Renal pelvis (tissue), 4 donors: Measurements from ENCODE around the gene DNAJC1. TPM values are rescaled to one million over a fixed set of nuclear protein-coding genes. Genes with fewer than 3 reads are reported as not detected.
"Not testable (repeated sequence)": the region's sequence is repeated elsewhere in the genome, so short reads cannot be mapped to it uniquely, and the experiment has no call there.

Experiments used
- DNase-seq: peaks from one replicate; pipeline ENCODE4 v3.0.0-alpha.2; 2013
- polyA plus RNA-seq, 3 donors: library from polyadenylated mRNA; unstranded; fragments of 120-200 nt; gene quantifications; one replicate each; pipeline ENCODE4 v1.2.1, GENCODE V29; 2013; ENCODE audit not compliant: insufficient read length in 3 of 3

The DNAJC1 gene
- polyA plus RNA-seq, 3 donors = 26.0 to 30.0 (median 27.9) TPM

DNA sequence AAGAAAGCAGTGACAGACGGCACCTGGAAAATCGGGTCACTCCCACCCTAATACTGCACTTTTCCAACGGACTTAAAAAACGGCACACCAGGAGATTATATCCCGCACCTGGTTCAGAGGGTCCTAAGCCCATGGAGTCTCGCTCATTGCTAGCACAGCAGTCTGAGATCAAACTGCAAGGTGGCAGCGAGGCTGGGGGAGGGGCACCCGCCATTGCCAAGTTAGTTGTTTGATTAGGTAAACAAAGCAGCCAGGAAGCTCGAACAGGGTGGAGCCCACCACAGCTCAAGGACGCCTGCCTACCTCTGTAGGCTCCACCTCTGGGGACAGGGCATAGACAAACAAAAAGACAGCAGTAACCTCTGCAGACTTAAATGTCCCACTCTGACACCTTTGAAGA, 169.0 kb downstream of the DNAJC1 start:
- DNase-seq = not testable (repeated sequence)

DNA sequence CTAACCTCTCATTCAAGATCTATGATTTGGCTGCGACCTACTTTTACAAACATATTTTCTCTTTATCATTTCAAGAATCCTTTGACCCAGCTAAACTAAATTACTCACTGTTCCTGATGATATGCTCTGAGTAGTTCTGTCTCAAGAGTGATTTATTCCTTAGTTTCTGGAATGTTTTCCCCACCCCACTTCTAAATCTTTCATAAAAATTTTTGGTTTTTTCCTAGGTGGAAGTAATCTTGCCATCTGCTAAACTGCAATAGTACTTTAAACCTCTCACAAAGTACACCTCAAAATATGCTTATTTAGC, 170.8 kb downstream of the DNAJC1 start:
- DNase-seq = no peak

DNA sequence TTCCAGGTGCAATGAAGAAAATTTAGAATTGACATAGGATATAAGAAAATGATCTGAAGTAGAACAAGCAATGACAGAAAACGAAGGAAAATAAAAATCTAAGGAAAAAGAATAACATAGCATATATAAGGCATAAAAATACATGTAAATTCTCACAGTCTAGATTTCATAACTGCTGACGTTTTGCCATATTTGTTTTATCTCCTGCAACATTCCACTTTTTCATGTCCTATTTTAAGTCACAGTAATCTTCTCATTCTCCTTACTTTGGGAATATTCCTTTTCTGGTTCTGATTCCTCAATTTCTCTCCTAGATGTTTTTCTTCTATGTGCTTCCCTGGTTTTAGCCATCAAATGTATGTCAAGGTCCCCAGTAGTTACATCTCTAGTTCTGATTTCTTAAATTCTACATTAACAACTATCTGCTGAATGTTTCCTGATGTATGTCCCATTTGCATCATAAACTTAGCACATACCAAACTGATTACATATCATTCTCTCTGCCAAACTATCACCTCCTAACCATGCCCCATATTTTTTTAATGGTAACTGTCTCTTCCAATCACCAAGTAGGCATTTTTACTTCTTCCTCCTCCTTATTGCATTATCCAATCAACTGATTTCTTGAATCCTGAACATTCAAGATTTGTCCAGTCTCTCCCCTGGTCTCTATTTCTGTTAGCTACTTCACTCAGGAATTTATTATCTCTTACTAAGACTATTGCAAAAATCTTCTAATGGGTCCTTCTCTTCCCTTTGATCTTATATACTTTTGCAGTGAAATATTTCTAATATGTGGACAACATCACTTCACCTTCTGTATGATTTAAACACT, 171.3 kb downstream of the DNAJC1 start:
- no peak for DNase-seq

DNA sequence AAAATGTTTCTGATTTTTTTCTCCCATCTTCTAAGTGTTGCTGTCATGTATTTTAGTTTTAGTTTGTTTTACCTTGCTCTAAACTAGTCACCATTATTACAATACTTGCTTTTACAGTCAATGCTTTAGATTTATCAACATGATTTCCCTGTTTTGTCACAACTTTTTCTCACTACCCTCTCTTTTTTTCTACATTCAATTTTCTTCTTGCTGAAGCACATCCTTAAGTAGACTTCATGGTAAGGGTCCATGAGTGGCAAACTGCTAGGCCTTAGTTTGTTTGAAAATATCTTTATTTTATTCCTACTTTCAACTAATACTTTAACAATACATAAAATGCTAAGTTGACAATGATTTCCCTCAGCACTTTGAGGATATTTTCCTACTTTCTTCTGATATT, 173.5 kb downstream of the DNAJC1 start:
- no peak for DNase-seq

DNA sequence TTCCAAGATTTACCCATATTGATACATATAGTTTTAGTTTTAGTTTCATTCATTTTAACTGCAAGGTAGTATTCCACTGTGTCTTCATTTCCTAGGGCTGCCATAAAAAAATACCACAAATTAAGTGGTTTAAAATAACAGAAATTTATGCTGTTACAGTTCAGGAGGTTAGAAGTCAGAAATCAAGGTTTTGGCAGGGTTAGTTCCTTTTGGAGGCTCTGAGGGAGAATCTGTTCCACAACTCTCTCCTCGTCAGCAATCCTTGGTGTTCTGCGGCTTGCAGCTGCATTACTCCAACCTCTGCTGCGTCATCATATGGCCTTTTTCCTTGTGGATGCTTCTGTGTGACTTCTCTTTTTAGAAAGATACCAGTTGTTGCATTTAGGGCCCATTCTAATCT, 176.2 kb downstream of the DNAJC1 start:
- no peak for DNase-seq

DNA sequence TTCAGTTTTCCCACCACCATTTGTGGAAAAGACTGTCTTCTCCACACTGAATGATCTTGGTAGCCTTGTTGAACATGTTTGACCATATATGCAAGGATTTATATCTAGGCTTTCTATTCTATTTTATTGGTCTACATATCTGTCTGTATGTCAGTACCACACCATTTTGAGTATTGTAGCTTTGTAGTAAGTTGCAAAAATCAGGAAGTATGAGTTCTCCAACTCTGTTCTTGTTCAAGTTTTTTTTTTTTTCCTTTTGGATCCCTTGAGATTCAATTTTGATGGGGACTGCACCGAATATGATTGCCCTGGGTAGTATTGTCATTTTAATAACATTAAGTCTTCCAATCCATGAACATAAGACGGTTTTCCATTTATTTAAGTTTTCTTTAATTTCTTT, 176.8 kb downstream of the DNAJC1 start:
- no peak for DNase-seq

DNA sequence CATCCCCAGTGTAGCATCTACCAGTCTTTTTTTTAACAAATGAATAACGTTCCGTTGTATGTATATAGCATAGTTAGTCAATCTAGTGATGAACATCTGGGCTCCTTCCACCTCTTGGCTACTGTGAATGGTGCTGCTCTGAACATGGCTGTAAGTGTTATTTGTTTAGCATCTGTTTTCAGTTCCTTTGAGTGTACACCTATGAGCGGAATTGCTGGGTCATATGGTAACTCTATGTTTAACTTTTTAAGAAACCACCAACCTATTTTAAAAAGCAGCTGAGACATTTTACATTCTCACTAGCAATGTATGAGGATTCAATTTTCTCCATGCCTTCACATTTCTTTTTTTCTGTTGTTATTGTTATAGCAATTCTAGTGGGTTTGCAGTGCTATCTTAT, 178.2 kb downstream of the DNAJC1 start:
- DNase-seq = no peak

DNA sequence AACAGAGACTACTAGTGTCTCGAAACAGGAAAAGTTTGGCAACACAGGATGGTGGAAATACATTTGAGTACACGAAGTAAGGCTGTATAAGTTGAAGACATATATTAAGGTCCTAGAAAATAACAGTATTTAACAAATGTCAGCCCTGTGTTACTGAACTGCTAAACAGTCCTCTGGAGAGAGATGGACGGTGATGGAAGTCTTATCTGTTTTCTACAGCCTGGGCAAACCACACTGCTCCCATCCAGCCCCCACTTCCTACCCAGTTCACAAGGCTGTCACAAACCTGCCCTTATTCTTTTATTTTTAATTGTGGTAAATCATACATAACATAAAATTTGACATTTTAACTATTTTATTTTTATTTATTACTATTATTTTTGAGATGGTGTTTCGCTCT, 179.1 kb downstream of the DNAJC1 start:
- DNase-seq = no peak

DNA sequence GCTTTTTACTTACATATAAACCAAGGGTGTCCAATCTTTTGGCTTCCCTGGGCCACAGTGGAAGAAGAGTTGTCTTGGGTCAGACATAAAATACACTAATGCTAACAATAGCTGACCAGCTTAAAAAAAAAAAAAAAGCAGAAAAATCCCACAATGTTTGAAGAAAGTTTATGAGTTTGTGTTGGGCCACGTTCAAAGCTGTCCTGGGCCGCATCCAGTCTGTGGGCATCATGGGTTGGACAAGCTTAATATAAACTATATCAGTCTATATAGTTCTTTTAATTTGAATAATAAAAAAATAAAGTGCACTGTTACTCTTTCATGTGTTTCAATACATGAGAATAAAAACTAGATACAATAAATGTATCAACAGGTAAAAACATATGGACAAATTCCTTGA, 179.9 kb downstream of the DNAJC1 start:
- no peak for DNase-seq

DNA sequence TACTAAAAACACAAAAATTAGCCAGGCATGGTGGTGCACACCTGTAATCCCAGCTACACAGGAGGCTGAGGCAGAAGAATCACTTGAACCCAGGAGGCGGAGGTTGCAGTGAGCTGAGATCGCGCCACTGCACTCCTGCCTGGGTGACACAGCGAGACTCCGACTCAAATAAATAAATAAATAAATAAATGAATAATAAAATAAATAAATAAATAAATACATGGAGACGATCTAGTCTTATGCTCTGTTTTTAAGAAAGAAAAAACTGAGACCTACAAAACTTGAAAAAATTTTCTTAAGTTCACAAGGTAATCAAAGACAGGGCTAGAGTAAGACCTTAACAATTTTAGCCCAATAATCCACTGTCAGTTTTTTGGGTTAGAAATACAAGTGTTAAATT, 181.3 kb downstream of the DNAJC1 start:
- DNase-seq = not testable (repeated sequence)

DNA sequence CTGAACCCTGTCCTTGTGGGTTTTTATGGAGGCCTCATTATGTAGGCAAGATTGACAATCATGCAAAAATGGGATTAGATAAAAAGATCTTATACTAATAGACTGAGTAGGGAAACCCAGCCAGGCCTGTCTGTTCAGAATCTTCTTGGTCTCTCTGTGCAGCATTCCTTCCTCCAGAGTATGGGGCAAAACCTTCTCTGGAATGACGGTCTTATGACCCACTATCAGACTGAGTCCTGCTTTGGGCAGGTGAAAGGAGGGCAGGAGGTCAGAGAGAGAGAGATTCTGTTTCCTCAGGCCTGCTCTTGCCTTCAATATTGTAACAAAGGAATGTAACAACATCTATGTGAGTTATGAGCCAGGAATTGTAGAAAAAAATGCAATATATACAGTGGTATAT, 182.6 kb downstream of the DNAJC1 start:
- no peak for DNase-seq

DNA sequence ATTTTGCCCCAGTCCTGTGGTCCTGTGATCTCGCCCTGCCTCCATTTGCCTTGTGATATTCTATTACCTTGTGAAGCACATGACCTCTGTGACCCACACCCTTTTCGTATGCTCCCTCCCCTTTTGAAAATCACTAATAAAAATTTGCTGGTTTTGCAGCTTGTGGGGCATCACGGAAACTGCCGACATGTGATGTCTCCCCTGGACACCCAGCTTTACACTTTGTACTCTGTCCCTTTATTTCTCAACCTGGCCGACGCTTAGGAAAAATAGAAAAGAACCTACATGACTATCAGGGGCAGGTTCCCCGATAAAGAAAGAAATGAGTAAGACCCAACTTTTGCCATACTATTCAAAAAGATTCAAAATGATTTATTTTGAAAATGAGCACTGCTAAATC, 185.1 kb downstream of the DNAJC1 start:
- not testable (repeated sequence) for DNase-seq

DNA sequence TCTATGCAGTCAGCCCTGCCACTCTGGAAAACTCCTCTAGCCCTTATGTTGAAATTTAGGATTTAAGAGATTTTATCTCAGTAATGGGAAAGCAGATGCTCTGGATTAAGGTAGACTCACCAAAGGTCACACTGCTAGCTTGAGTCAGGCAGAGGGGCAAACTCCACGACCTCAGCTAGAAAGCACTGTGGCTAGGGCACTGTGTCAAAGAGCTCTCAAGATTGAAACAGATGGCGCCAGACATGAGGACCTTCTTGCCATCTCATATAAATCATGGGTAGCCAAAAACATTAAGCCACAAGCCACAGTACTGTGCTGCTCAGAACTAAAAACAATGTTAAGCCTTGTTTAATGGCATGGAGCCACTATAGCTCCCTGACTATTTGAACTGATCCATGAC, 188.7 kb downstream of the DNAJC1 start:
- no peak for DNase-seq

DNA sequence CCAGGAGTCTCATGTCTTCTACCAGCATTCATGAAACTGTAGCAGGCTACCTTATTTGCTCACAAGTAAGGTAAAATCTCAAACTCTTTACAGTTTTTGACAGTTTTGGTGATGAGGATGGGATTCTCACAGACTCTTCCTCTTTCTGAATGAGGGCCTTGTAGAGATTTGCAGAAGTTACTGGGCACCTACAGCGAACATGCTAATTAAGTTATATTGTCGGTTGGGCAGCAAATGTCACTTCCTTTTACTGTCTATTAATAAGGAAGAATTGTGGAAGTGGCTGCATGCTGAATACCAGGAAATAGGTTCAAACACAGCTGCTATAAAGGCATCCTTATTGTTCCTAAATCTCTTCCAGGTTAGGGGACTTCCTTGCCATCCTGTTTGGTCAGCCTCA, 189.6 kb downstream of the DNAJC1 start:
- DNase-seq = no peak

DNA sequence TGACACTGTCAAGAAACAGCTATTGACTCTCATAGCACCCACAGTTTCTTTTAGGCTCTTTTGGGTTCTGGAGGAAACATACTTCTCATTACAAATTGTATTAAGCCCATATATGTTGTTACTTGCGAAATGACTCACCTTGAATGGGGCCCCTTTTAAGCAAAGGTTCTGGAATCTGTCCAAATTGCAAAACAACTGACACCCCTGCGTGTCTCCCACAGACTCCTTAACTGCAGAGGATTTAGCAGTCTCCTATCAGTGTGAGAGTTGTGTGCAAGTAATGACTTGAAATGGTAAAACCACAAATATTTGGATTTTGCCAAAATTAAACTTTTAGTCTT, 192.3 kb downstream of the DNAJC1 start:
- no peak for DNase-seq

DNA sequence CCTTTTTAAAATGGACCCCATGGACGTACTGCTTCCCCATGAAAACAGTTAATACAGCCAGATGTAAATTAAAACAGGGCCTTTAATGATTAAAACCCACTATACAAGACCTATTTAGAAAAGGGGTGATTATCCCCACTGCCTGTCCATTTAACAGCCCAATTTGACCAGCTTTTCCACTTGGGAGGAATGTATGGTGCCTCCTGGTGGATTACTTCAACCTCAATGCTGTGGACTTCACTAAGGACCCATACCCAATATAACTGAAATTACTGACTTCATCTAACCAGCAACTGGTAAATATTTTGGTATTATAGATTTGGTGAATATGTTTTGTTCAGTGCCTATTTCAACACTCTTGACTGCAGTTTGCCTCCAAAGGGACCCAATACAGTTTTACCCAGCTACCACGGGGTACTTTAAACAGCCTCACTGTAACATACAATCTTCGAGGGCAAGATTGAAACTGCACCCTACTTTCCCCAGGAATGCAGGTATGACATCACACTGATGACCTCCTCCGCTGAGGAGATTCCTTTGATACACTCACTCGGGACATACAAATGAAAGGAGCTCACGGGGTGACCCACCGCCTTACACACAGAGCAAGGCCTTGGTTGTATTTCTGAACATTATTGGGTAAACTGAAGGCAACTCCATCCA, 192.8 kb downstream of the DNAJC1 start:
- DNase-seq = no peak

DNA sequence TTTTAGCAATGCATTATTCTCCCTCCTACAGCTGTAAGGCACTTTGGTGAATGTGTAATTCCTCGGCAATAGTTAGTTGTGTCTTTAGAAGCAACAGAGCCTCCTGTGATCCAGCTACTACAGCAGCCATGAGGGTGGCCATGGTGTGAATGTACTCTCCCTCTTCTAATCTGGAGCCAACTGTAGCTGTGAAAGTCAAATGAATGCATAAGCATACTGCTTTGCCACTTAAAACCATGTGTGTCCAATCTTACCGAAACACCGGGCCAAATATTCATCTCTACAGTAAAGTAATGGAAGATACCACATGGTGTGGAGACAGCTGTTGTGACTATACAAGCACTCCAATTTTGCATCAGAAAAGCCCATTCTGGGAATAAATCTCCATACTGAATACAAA, 195.0 kb downstream of the DNAJC1 start:
- no peak for DNase-seq

DNA sequence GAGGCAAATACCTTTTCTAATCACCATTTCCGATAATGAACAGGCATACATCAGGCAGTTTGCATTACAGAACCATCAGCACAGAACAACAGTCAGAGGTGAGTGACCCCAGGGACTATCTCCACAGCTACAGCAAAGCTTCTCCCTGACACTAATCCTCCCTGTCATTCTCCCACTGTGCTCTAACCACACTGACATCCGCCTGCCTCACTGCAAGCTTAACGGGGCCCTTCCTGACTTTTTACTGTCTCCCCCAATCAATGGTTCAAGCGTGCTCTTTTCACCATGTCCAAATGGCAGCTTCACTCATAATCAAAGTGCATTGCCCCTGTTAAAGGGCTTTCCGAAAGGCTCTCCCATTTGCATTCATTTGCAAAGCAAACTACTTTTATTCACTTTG, 196.3 kb downstream of the DNAJC1 start:
- no peak for DNase-seq

DNA sequence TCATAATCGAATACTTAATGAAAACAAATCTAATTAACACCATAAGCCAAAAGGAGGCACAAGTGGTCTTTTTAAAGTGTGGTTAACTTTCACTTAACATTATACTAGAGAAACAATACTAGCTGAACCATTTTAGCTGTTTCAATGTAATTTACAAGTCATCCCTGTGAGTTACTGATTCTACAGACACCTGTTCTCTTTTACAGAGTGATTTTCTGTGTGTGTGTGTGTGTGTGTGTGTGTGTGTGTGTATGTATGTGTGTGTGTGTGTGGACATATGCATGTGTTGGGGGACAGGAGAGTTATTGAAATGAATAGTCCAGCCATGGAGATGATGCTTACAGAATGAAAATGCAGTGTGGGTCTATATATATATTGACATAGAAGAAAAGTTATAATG, 200.2 kb downstream of the DNAJC1 start:
- DNase-seq = no peak

DNA sequence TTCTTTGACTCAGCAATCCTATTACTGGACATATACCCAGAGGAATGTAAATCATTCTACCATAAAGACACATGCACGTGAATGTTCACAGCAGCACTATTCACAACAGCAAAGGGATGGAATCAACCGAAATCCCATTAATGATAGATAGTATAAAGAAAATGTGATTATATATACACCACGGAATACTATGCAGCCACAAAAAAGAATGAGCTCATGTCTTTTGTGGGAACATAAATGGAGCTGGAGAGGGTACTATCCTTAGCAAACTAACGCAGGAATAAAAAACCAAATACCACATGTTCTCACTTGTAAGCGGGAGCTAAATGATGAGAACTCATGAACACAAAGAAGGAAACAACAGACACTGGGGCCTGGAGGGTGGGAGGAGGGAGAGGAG, 201.9 kb downstream of the DNAJC1 start:
- no peak for DNase-seq

DNA sequence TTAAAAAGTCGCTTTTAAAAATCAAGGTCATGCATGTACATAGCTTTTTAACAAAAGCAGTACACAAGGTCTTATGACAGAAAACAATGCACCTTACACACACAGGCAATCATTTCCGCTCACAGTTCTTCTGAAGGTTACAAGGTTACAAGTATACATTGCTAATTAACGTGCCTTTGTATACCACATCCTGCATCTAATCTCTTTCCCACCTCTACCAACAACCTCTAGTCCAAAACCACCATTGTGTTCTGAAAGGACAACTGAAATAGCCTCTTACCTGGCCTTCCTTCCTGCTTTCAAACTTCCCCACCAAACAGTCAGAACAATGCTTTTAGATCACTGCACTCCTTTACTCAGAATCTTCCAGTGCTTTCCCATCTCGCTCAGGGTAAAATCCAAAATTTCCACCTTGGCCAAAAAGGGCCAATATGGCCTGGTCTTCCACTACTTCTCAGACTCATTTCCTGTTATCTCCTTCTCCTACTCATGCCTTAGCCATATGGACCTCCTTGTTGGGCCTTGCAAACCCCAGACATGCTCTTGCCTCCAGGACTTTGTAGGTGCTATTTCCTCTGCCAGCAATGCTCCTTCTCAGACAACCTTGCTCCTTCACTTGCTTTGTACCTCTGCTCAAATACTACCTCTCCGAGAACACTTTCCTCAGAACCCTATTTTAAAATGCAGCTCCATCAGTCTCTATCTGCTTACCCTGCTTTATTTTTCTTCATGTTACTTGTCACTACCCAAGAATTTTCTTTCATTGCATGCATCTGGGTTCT, 205.4 kb downstream of the DNAJC1 start:
- DNase-seq = no peak

DNA sequence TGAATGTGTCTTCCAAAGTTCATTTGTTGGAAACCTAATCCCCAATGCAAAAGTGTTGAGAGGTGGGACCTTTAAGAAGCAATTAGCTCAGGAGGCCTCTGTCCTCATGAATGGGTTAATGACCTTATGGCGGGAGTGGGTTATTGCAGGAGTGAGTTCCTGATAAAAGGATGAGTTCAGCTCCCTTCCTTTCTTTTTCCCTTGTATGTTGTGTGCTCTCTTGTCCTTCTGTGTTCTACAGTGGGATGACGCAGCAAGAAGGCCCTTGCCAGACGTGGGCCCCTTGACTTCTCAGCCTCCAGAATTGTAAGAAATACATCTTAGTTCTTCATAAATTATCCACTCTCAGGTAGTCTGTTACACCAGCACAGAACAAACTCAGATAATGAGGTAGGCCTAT, 206.0 kb downstream of the DNAJC1 start:
- DNase-seq = no peak

DNA sequence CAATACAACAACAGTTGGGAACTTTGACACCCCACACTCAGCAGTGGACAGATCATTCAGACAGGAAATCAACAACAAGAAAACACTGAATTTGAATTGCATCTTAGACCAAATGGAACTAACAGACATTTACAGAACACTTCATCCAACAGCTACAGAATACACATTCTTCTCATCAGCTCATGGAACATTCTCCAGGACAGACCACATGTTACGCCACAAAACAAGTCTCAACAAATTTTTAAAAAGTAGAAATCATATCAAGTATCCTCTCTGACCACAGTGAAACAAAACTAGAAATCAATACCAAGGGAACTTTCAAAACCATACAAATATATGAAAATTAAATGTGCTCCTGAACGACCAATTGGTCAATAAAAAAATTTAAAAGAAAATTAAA, 212.3 kb downstream of the DNAJC1 start:
- no peak for DNase-seq
